Panc1 (cell line): Measurements from ENCODE around the gene GDF3.
A peak's percentile ranks its signal among the peaks of the same experiment; 100 is the strongest.
"Not testable (repeated sequence)": the region's sequence is repeated elsewhere in the genome, so short reads cannot be mapped to it uniquely, and the experiment has no call there.

Experiments used
- CTCF ChIP-seq: fragments of 450-650 bp; IDR thresholded peaks from 2 replicates; pipeline ENCODE4 v1.5.1; 2017; ENCODE audit warnings: mild to moderate bottlenecking
- POLR2AphosphoS5 ChIP-seq: IDR thresholded peaks from 2 replicates; pipeline ENCODE4 v1.6.1; 2012; ENCODE audit warnings: mild to moderate bottlenecking, low read depth, low read length, moderate library complexity
- SIN3A ChIP-seq: IDR thresholded peaks from 2 replicates; pipeline ENCODE4 v1.6.1; 2012; ENCODE audit warnings: low read depth, mild to moderate bottlenecking, low read length, moderate library complexity, borderline replicate concordance; ENCODE audit not compliant: insufficient read depth
- TCF7L2 ChIP-seq: IDR thresholded peaks from 2 replicates; pipeline ENCODE4 v1.6.1; 2011; ENCODE audit warnings: mild to moderate bottlenecking, low read depth, low read length, inconsistent platforms

GRCh38 chr12:7677432-7677888 is 18.1 kb downstream of the GDF3 start:
- TF ChIP-seq CTCF = peak; percentile 56; the same call in 1 of the 2 replicates
- TF ChIP-seq SIN3A, POLR2AphosphoS5, TCF7L2: not testable (repeated sequence)
